ENCODE measurements around the gene GRM6. TPM values are rescaled to one million over a fixed set of nuclear protein-coding genes. Genes with fewer than 3 reads are reported as not detected.

The GRM6 gene
- total RNA-seq, 1 experiment from 2014 or later: 0.33 TPM

- TF ChIP-seq, protein P1, sequence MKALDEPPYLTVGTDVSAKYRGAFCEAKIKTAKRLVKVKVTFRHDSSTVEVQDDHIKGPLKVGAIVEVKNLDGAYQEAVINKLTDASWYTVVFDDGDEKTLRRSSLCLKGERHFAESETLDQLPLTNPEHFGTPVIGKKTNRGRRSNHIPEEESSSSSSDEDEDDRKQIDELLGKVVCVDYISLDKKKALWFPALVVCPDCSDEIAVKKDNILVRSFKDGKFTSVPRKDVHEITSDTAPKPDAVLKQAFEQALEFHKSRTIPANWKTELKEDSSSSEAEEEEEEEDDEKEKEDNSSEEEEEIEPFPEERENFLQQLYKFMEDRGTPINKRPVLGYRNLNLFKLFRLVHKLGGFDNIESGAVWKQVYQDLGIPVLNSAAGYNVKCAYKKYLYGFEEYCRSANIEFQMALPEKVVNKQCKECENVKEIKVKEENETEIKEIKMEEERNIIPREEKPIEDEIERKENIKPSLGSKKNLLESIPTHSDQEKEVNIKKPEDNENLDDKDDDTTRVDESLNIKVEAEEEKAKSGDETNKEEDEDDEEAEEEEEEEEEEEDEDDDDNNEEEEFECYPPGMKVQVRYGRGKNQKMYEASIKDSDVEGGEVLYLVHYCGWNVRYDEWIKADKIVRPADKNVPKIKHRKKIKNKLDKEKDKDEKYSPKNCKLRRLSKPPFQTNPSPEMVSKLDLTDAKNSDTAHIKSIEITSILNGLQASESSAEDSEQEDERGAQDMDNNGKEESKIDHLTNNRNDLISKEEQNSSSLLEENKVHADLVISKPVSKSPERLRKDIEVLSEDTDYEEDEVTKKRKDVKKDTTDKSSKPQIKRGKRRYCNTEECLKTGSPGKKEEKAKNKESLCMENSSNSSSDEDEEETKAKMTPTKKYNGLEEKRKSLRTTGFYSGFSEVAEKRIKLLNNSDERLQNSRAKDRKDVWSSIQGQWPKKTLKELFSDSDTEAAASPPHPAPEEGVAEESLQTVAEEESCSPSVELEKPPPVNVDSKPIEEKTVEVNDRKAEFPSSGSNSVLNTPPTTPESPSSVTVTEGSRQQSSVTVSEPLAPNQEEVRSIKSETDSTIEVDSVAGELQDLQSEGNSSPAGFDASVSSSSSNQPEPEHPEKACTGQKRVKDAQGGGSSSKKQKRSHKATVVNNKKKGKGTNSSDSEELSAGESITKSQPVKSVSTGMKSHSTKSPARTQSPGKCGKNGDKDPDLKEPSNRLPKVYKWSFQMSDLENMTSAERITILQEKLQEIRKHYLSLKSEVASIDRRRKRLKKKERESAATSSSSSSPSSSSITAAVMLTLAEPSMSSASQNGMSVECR (CRISPR knock-in tag; IDR thresholded peaks at IDR 0.05; ENCODE audit: borderline replicate concordance): no peak; the same call in 1 of the 2 replicates
- TF ChIP-seq MYBL2 (CRISPR knock-in tag; IDR thresholded peaks at IDR 0.05) (peak; percentile 70), ZNF671 (CRISPR knock-in tag; IDR thresholded peaks at IDR 0.05) (no peak), OVOL2 (CRISPR knock-in tag; IDR thresholded peaks at IDR 0.05; ENCODE audit: borderline replicate concordance) (no peak), CREM (CRISPR knock-in tag; IDR thresholded peaks at IDR 0.05) (0 out of 2 replicates have a peak, but pooled peaks have one; percentile 54), CBFB (CRISPR knock-in tag; IDR thresholded peaks at IDR 0.05; ENCODE audit: low read depth) (0 out of 2 replicates have a peak, but pooled peaks have one; percentile 69), NR3C1 (CRISPR knock-in tag; conservative IDR thresholded peaks at IDR 0.05; ENCODE audit: low read depth) (no peak), ZNF138 (CRISPR knock-in tag; conservative IDR thresholded peaks at IDR 0.05) (no peak), EMX1 (CRISPR knock-in tag; IDR thresholded peaks at IDR 0.05) (no peak), NFYB (CRISPR knock-in tag; conservative IDR thresholded peaks at IDR 0.05; ENCODE audit: low read depth) (peak; percentile 4; the same call in 1 of the 2 replicates), NR2C2 (CRISPR knock-in tag; IDR thresholded peaks at IDR 0.05) (no peak), KAT7 (CRISPR knock-in tag; IDR thresholded peaks at IDR 0.05; ENCODE audit: borderline replicate concordance) (peak; percentile 72; the same call in 1 of the 2 replicates), IRF1 (CRISPR knock-in tag; IDR thresholded peaks at IDR 0.05) (no peak), ZNF219 (CRISPR knock-in tag; IDR thresholded peaks at IDR 0.05; ENCODE audit: borderline replicate concordance) (no peak), FOXP4 (CRISPR knock-in tag; IDR thresholded peaks at IDR 0.05) (no peak), SP1 (CRISPR knock-in tag; conservative IDR thresholded peaks at IDR 0.05) (peak; percentile 65), HMGA2 (CRISPR knock-in tag; IDR thresholded peaks at IDR 0.05) (no peak), ZNF416 (CRISPR knock-in tag; IDR thresholded peaks at IDR 0.05) (no peak), MXD4 (CRISPR knock-in tag; IDR thresholded peaks at IDR 0.05; ENCODE audit: borderline replicate concordance) (no peak), ZBTB21 (CRISPR knock-in tag; IDR thresholded peaks at IDR 0.05; ENCODE audit: borderline replicate concordance) (no peak), GTF2I (CRISPR knock-in tag; conservative IDR thresholded peaks at IDR 0.05) (no peak)
- TF ChIP-seq, protein P2, sequence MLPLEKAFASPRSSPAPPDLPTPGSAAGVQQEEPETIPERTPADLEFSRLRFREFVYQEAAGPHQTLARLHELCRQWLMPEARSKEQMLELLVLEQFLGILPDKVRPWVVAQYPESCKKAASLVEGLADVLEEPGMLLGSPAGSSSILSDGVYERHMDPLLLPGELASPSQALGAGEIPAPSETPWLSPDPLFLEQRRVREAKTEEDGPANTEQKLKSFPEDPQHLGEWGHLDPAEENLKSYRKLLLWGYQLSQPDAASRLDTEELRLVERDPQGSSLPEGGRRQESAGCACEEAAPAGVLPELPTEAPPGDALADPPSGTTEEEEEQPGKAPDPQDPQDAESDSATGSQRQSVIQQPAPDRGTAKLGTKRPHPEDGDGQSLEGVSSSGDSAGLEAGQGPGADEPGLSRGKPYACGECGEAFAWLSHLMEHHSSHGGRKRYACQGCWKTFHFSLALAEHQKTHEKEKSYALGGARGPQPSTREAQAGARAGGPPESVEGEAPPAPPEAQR (CRISPR knock-in tag; IDR thresholded peaks at IDR 0.05): no peak
- TF ChIP-seq, protein P3, sequence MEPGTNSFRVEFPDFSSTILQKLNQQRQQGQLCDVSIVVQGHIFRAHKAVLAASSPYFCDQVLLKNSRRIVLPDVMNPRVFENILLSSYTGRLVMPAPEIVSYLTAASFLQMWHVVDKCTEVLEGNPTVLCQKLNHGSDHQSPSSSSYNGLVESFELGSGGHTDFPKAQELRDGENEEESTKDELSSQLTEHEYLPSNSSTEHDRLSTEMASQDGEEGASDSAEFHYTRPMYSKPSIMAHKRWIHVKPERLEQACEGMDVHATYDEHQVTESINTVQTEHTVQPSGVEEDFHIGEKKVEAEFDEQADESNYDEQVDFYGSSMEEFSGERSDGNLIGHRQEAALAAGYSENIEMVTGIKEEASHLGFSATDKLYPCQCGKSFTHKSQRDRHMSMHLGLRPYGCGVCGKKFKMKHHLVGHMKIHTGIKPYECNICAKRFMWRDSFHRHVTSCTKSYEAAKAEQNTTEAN (CRISPR knock-in tag; IDR thresholded peaks at IDR 0.05): no peak
- TF ChIP-seq, protein P4, sequence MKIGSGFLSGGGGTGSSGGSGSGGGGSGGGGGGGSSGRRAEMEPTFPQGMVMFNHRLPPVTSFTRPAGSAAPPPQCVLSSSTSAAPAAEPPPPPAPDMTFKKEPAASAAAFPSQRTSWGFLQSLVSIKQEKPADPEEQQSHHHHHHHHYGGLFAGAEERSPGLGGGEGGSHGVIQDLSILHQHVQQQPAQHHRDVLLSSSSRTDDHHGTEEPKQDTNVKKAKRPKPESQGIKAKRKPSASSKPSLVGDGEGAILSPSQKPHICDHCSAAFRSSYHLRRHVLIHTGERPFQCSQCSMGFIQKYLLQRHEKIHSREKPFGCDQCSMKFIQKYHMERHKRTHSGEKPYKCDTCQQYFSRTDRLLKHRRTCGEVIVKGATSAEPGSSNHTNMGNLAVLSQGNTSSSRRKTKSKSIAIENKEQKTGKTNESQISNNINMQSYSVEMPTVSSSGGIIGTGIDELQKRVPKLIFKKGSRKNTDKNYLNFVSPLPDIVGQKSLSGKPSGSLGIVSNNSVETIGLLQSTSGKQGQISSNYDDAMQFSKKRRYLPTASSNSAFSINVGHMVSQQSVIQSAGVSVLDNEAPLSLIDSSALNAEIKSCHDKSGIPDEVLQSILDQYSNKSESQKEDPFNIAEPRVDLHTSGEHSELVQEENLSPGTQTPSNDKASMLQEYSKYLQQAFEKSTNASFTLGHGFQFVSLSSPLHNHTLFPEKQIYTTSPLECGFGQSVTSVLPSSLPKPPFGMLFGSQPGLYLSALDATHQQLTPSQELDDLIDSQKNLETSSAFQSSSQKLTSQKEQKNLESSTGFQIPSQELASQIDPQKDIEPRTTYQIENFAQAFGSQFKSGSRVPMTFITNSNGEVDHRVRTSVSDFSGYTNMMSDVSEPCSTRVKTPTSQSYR (CRISPR knock-in tag; IDR thresholded peaks at IDR 0.05): no peak
These were observed 28.5 kb upstream of the GRM6 start, which contains the start of gene ZNF879 (continued) for GRCh38 chr5:179023528-179024189.

All from WTC11 (cell line).